ENCODE measurements around the gene MEGF11. TPM values are rescaled to one million over a fixed set of nuclear protein-coding genes. Genes with fewer than 3 reads are reported as not detected.

MEGF11 gene
- total RNA-seq, 3 donors from 2014 or later = not detected

- H3K4me1 ChIP-seq = no peaks in the 10 kb centered on the region
- no peaks in the 10 kb centered on the region for H3K9me3 ChIP-seq
- TF ChIP-seq, protein P1, sequence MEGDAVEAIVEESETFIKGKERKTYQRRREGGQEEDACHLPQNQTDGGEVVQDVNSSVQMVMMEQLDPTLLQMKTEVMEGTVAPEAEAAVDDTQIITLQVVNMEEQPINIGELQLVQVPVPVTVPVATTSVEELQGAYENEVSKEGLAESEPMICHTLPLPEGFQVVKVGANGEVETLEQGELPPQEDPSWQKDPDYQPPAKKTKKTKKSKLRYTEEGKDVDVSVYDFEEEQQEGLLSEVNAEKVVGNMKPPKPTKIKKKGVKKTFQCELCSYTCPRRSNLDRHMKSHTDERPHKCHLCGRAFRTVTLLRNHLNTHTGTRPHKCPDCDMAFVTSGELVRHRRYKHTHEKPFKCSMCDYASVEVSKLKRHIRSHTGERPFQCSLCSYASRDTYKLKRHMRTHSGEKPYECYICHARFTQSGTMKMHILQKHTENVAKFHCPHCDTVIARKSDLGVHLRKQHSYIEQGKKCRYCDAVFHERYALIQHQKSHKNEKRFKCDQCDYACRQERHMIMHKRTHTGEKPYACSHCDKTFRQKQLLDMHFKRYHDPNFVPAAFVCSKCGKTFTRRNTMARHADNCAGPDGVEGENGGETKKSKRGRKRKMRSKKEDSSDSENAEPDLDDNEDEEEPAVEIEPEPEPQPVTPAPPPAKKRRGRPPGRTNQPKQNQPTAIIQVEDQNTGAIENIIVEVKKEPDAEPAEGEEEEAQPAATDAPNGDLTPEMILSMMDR (IDR thresholded peaks at IDR 0.05) = no peak
- TF ChIP-seq POLR2A (IDR thresholded peaks at IDR 0.05) (no peak), POLR2AphosphoS5 (IDR thresholded peaks at IDR 0.05) (no peak)
- H3K27ac ChIP-seq = no peak overlapping the region
- DNase-seq (ENCODE audit: low spot score in 2 of 2) = no peak
- H3K27me3 ChIP-seq = no peaks in the 10 kb centered on the region
- intact Hi-C loops (cut with DNase I; ENCODE audit: low total_unique reads) = no loop called here
- no peaks in the 10 kb centered on the region for H3K36me3 ChIP-seq
- H3K4me3 ChIP-seq = no peak overlapping the region
Measured at GRCh38 chr15:66157507-66157906, 96.0 kb downstream of the MEGF11 start.

- no peak for TF ChIP-seq POLR2AphosphoS5 (IDR thresholded peaks at IDR 0.05)
- TF ChIP-seq, protein P1 (IDR thresholded peaks at IDR 0.05) = no peak
- TF ChIP-seq POLR2A (IDR thresholded peaks at IDR 0.05) = no peak
- intact Hi-C loops (cut with DNase I; ENCODE audit: low total_unique reads) = no loop called here
- H3K27me3 ChIP-seq = no peaks in the 10 kb centered on the region
- no peak overlapping the region for H3K27ac ChIP-seq
- H3K9me3 ChIP-seq = no peaks in the 10 kb centered on the region
- H3K4me1 ChIP-seq = no peaks in the 10 kb centered on the region
- DNase-seq (ENCODE audit: low spot score in 2 of 2) = no peak
- no peaks in the 10 kb centered on the region for H3K36me3 ChIP-seq
- no peak overlapping the region for H3K4me3 ChIP-seq
Measured at GRCh38 chr15:66156310-66156975, 97.1 kb downstream of the MEGF11 start.

DNA sequence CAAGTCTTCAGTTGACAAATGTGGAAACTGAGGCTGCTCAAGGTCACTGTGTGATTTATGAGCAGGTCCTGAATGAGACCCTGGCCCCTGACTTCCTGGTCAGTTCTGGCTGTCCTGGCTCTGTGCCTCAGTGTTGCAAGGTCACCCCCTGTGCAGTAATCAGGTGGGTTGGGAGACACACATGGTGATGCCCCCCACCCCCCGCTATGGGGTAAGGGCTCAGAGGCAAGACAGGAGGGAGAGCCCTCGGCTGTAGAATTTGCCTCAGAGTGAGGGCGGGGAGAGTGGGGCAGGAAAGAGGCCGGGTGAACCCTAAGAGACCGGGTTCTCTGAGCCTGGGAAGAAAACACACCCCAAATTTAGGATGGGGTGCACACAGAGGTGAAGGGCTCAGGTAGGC, 98.5 kb downstream of the MEGF11 start:
- H3K27ac ChIP-seq = no peak overlapping the region
- H3K27me3 ChIP-seq = no peaks in the 10 kb centered on the region
- H3K4me3 ChIP-seq = no peak overlapping the region
- H3K36me3 ChIP-seq = no peaks in the 10 kb centered on the region
- H3K9me3 ChIP-seq = no peaks in the 10 kb centered on the region
- intact Hi-C loops (cut with DNase I; ENCODE audit: low total_unique reads) = no loop called here
- DNase-seq (ENCODE audit: low spot score in 2 of 2) = no peak
- TF ChIP-seq POLR2AphosphoS5 (IDR thresholded peaks at IDR 0.05) (no peak), POLR2A (IDR thresholded peaks at IDR 0.05) (no peak)
- TF ChIP-seq, protein P1 (IDR thresholded peaks at IDR 0.05) = no peak
- H3K4me1 ChIP-seq = no peaks in the 10 kb centered on the region

DNA sequence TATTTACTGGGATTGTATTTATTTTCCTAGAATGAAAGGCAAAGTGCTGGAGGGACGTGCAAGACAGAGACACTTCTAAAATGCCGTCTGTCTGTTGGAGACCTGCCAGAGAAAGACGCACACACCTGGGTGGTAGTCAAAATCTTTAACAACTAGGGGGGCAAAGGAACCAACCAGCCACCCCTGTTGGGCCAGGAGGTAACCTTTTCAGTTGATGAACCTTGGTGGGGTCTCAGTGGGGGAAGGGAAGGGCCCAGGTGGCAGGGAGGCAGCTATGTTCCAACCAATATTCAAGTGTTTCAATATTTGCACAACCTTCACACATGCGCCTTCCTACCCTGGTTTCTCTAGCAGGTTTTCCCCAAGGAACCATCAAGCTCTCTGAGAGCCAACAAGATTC, 99.0 kb downstream of the MEGF11 start:
- H3K4me3 ChIP-seq = no peak overlapping the region
- TF ChIP-seq POLR2AphosphoS5 (IDR thresholded peaks at IDR 0.05) (no peak), POLR2A (IDR thresholded peaks at IDR 0.05) (no peak)
- DNase-seq (ENCODE audit: low spot score in 2 of 2) = no peak
- no peaks in the 10 kb centered on the region for H3K4me1 ChIP-seq
- H3K36me3 ChIP-seq = no peaks in the 10 kb centered on the region
- H3K27ac ChIP-seq = no peak overlapping the region
- H3K9me3 ChIP-seq = no peaks in the 10 kb centered on the region
- no peaks in the 10 kb centered on the region for H3K27me3 ChIP-seq
- intact Hi-C loops (cut with DNase I; ENCODE audit: low total_unique reads) = no loop called here

- H3K36me3 ChIP-seq = no peaks in the 10 kb centered on the region
- H3K4me1 ChIP-seq = no peaks in the 10 kb centered on the region
- TF ChIP-seq, protein P1 (IDR thresholded peaks at IDR 0.05) = no peak
- intact Hi-C loops (cut with DNase I; ENCODE audit: low total_unique reads) = no loop called here
- DNase-seq (ENCODE audit: low spot score in 2 of 2) = no peak
- no peaks in the 10 kb centered on the region for H3K27me3 ChIP-seq
- no peak overlapping the region for H3K4me3 ChIP-seq
- H3K27ac ChIP-seq = no peak overlapping the region
- no peaks in the 10 kb centered on the region for H3K9me3 ChIP-seq
Measured at GRCh38 chr15:66153549-66154415, 99.8 kb downstream of the MEGF11 start.

All from breast epithelium (tissue), 4 donors.